Measurements from ENCODE around the gene DUSP22. TPM values are rescaled to one million over a fixed set of nuclear protein-coding genes. Genes with fewer than 3 reads are reported as not detected.

DUSP22 gene
- polyA plus RNA-seq, 3 donors, result 107 to 120 (median 117) TPM

DNA sequence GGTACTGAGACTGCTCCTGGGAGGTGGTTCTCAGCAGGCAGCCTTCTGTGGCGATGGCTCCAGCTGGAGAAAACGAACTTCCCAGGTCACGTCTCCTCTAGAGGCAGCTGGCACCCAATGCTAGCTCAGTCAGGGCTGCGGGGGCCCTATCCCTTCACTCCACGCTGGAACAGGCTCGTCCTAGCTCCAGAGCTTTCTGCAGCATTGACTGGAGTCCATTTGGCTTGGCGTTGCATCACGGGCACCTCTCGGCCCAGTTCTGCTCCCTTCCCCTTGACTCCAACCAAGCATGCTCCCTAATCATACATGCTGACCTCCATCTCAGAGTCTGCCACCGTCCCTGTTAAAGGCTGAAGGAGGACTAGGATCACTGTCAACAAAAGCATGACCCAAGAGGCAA is 93.3 kb downstream of the DUSP22 start:
- peak overlapping the region in 1 of 2 donors; percentile 59 for H3K4me3 Mint-ChIP-seq
- Histone ChIP-seq H3K36me3 (replicated peaks in 1 of 2; ENCODE audit: control insufficient read depth in 1 of 2, insufficient read depth in 2 of 2, low read length in 2 of 2) (no peaks in the 10 kb centered on the region), H3K9ac (ENCODE audit: insufficient read depth, low read length, poor library complexity, severe bottlenecking) (no peak overlapping the region), H3K4me3 (replicated peaks in 1 of 3; ENCODE audit: low read depth in 2 of 3, low read length in 3 of 3) (no peak overlapping the region), H3K27ac (ENCODE audit: low read depth in 1 of 2, low read length in 2 of 2) (no peak overlapping the region), H4K20me1 (ENCODE audit: insufficient read depth, low read length) (no peaks in the 10 kb centered on the region), H3K9me3 (replicated peaks in 1 of 2; ENCODE audit: control insufficient read depth in 1 of 2, insufficient read depth in 1 of 2, low read length in 2 of 2) (no peaks in the 10 kb centered on the region), H3K4me1 (ENCODE audit: control insufficient read depth in 1 of 2, insufficient read depth in 2 of 2, low read length in 2 of 2) (peaks cover 34 to 43% of the 10 kb centered on the region in 2 donors), H3K27me3 (ENCODE audit: control insufficient read depth in 2 of 2, insufficient read depth in 2 of 2, low read length in 2 of 2) (peaks cover 14 to 25% of the 10 kb centered on the region in 2 donors), H2AFZ (ENCODE audit: insufficient read depth, low read depth, low read length, poor library complexity, severe bottlenecking) (no peak overlapping the region), H3K79me2 (ENCODE audit: insufficient read depth, low read length) (no peaks in the 10 kb centered on the region), H3K4me2 (replicated peaks; ENCODE audit: extremely low read depth, low read length, poor library complexity, severe bottlenecking) (no peak overlapping the region)
- no peak for DNase-seq
- TF ChIP-seq, protein P1, sequence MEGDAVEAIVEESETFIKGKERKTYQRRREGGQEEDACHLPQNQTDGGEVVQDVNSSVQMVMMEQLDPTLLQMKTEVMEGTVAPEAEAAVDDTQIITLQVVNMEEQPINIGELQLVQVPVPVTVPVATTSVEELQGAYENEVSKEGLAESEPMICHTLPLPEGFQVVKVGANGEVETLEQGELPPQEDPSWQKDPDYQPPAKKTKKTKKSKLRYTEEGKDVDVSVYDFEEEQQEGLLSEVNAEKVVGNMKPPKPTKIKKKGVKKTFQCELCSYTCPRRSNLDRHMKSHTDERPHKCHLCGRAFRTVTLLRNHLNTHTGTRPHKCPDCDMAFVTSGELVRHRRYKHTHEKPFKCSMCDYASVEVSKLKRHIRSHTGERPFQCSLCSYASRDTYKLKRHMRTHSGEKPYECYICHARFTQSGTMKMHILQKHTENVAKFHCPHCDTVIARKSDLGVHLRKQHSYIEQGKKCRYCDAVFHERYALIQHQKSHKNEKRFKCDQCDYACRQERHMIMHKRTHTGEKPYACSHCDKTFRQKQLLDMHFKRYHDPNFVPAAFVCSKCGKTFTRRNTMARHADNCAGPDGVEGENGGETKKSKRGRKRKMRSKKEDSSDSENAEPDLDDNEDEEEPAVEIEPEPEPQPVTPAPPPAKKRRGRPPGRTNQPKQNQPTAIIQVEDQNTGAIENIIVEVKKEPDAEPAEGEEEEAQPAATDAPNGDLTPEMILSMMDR (IDR thresholded peaks at IDR 0.05), result no peak
- no peaks in the 10 kb centered on the region for H3K36me3 Mint-ChIP-seq
- H3K27me3 Mint-ChIP-seq (ENCODE audit: low read depth in 3 of 3), result peaks cover 37 to 57% (median 45%) of the 10 kb centered on the region in 3 donors
- peaks cover 42% of the 10 kb centered on the region for H3K4me1 Mint-ChIP-seq
- H3K27ac Mint-ChIP-seq, result no peak overlapping the region
- WGBS (ENCODE audit: insufficient coverage), result 98% methylated on average over 8 of the region's 10 CpGs
- intact Hi-C loops (cut with micrococcal nuclease), result no loop called here
- peaks cover 0 to 8% (median 0%) of the 10 kb centered on the region in 7 donors for H3K9me3 Mint-ChIP-seq

DNA sequence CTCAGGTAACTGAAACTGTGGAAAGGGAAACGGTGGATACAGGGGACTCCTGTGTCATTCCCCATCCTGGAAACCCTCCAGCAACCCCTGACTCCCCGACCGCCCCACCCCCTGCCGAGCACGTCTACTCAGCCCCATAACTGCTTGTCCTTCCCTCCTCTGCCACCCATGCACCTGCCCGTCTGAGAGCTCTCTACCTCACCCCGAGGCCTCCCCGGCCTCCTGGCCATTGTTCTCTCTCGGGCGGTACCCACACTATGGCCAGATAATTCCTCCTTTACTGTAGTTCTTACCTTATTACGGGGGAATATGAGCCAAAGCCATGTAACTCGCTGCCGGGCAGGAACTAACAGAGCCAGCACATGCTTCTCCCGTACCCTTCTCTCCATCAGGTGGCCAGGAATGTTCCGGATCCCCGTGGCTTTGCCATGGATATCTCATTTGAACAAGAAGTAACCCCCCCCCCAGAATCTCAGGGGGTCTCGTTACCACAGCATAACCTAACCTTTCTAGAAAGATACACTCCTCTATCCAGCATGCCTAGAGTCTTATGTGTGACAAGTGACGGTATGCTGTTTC is 94.5 kb downstream of the DUSP22 start:
- H3K9me3 ChIP-seq (replicated peaks in 1 of 2; ENCODE audit: control insufficient read depth in 1 of 2, insufficient read depth in 1 of 2, low read length in 2 of 2), result no peaks in the 10 kb centered on the region
- DNase-seq, result no peak
- no peaks in the 10 kb centered on the region for H4K20me1 ChIP-seq (ENCODE audit: insufficient read depth, low read length)
- Mint-ChIP-seq H3K27me3 (ENCODE audit: low read depth in 3 of 3) (peaks cover 43 to 63% (median 50%) of the 10 kb centered on the region in 3 donors), H3K36me3 (peaks cover 0 to 1% of the 10 kb centered on the region in 2 donors), H3K9me3 (peaks cover 0 to 6% (median under 1%) of the 10 kb centered on the region in 7 donors), H3K4me1 (peaks cover 50% of the 10 kb centered on the region), H3K27ac (peak overlapping the region in 1 of 7 donors; percentile 60), H3K4me3 (peak overlapping the region in 1 of 2 donors; percentile 42)
- H3K79me2 ChIP-seq (ENCODE audit: insufficient read depth, low read length), result no peaks in the 10 kb centered on the region
- TF ChIP-seq, protein P1 (IDR thresholded peaks at IDR 0.05), result no peak
- H3K9ac ChIP-seq (ENCODE audit: insufficient read depth, low read length, poor library complexity, severe bottlenecking), result no peak overlapping the region
- peaks cover 41 to 52% of the 10 kb centered on the region in 2 donors for H3K4me1 ChIP-seq (ENCODE audit: control insufficient read depth in 1 of 2, insufficient read depth in 2 of 2, low read length in 2 of 2)
- H3K27me3 ChIP-seq (ENCODE audit: control insufficient read depth in 2 of 2, insufficient read depth in 2 of 2, low read length in 2 of 2), result peaks cover 20 to 32% of the 10 kb centered on the region in 2 donors
- H3K27ac ChIP-seq (ENCODE audit: low read depth in 1 of 2, low read length in 2 of 2), result no peak overlapping the region
- no peak overlapping the region for H3K4me2 ChIP-seq (replicated peaks; ENCODE audit: extremely low read depth, low read length, poor library complexity, severe bottlenecking)
- no peak overlapping the region for H3K4me3 ChIP-seq (replicated peaks in 1 of 3; ENCODE audit: low read depth in 2 of 3, low read length in 3 of 3)
- H2AFZ ChIP-seq (ENCODE audit: insufficient read depth, low read depth, low read length, poor library complexity, severe bottlenecking), result no peak overlapping the region
- intact Hi-C loops (cut with micrococcal nuclease), result no loop called here
- 96% methylated on average over 13 of the region's 18 CpGs for WGBS (ENCODE audit: insufficient coverage)
- no peaks in the 10 kb centered on the region for H3K36me3 ChIP-seq (replicated peaks in 1 of 2; ENCODE audit: control insufficient read depth in 1 of 2, insufficient read depth in 2 of 2, low read length in 2 of 2)

All from CD14-positive monocyte (primary cell).